Adrenal gland (tissue), 5 donors: Measurements from ENCODE around the gene MID1.

Experiments used
- CTCF ChIP-seq, 6 experiments: fragments of 450-650 bp in 4 of 6; fragments of 200-600 bp in 2 of 6; sonication (generic) in 1 of 6; IDR thresholded peaks; 1 replicate in 5 of 6; 2 replicates in 1 of 6; pipeline versions ENCODE4 v1.5.1 to v1.8.0; 2016 to 2021; ENCODE audit warnings: antibody characterized with exemption in 6 of 6, mild to moderate bottlenecking in 2 of 6, moderate library complexity in 1 of 6
- POLR2A ChIP-seq, 2 donors: fragments of 450-650 bp; IDR thresholded peaks; one replicate each; pipeline ENCODE4 v1.6.1; 2017; ENCODE audit warnings: antibody characterized with exemption in 2 of 2, mild to moderate bottlenecking in 2 of 2, moderate library complexity in 1 of 2
- donor health status: DM: no; HTN: no; CAD: no.

DNA sequence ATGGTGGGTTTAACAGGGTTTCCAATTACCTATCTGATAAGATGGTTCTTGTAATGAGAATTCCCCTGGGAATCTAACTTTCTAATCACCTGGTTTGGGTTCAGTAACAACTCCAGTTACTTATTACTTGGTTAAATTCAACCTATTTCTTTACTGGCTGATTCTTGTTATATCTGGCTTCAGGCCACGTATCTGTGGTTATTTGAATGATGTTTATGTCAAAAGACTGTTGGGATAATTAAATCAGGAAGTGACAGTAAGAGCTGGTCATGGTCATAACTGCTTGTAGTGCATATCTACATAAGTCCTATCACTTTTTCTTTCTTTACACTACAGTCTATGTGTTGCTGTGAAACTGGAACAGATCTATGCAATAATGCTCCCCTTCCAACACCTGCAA, 108.1 kb downstream of the MID1 start:
- no peak for TF ChIP-seq CTCF (IDR thresholded peaks at IDR 0.05)
- TF ChIP-seq POLR2A (IDR thresholded peaks at IDR 0.05), result no peak
